Retina (tissue), 1 donor: Measurements from ENCODE around the gene LRRC63.

Experiments used
- DNase-seq: peaks from one replicate; pipeline ENCODE4 v3.0.0-alpha.2; 2016

The LRRC63 gene

DNA sequence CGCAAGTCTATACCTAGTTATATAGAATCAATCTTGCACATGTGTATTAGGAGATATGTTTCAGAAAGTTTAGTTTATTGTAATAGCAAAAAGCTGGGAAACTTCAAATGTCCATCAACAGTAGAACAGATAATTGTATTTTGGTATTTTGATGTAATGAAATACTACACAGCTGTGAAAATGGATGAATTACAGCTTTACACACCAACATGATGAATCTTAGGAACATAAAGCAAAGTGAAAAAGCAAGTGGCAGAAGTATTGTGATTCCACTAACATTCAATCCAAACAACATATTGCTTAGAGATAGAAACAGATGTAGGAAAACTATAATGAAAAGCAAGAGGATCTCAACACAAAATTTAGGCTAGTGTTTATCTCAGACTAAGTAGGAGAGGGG is 102.9 kb downstream of the LRRC63 start:
- DNase-seq = no peak

DNA sequence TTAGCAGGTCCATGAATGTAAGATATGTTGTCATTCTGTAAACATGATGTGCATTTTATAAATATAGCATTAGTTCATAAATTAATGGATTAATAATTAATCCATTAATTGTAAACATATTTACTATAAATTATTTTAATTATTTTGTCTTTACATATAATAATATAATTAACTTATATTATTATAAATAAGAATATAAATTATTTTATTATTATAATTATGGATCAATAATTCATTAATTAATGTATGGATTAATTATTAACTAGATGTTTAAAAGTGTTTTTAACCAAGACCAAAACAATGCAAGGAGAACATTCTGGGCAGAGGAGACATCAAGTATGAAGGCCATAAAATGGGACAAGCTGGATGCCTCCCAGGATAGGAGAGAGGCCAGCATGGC is 103.3 kb downstream of the LRRC63 start:
- DNase-seq = no peak

DNA sequence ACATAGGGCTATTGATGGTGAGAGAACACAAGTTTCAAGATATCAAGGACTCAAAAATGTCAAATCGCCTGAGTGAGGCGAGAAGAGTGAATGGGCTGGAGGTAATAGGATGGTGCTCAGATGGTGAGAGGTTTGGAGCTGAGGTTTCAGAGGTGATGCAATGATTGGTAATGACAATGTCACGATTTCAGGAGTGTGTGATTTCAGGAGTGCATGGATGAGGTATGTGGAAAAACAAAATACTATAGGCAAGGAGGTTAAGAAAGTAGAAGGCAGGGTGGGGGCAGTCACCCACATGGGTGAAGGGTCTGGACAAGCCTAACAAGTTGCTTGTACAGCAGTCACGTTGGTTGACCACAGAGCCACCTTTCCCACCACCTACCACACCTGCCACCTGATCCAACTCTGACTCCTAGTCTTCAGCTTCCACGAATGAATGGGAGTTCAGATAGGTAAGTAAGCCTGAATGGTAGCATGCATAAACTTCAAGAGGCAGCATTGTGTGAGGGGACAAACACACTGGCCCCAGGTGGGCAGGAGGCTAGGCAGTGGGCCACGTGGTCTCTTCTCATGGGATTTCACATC is 103.9 kb downstream of the LRRC63 start:
- no peak for DNase-seq

DNA sequence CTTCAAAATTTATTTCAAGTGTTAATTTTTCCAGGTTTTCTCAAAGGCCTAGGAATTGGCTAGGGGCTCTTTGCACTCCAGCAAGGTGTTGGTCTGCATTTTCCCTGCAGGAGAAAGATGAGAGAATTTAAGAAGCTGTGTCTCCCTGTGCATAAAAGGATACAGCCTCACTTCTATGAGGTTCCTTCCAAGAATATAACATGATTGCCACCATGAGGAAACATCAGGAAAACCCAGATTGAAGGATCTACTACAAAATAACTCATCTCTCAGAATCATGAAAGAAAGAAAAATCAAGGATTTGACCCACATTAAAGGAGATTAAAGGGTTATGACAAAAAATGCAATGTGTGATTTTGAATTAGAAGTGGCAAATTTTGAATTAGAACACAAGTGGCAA is 105.4 kb downstream of the LRRC63 start:
- no peak for DNase-seq

GRCh38 chr13:46318986-46319385 is 107.3 kb downstream of the LRRC63 start:
- DNase-seq = no peak

DNA sequence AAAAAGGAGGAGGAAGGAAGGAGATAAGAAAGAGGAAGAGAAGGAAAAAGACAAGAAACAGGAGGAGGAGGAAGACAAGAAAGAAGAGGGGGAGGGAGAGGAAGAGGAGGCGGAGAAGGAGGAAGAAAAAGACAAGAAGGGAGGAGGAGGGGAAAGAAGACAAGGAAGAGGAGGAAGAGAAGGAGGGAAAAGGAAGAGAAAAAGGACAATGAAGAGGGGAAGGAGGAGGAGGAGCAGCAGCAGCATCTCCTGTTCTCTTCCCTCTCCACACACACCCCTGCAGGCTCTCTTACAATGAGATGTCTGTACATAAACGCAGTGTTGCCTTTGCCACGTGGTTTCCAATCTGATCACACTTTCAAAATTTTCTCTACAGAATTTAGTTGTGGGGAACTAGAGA is 108.7 kb downstream of the LRRC63 start:
- no peak for DNase-seq

- DNase-seq = no peak
Observed at GRCh38 chr13:46320821-46321220, 109.1 kb downstream of the LRRC63 start.

DNA sequence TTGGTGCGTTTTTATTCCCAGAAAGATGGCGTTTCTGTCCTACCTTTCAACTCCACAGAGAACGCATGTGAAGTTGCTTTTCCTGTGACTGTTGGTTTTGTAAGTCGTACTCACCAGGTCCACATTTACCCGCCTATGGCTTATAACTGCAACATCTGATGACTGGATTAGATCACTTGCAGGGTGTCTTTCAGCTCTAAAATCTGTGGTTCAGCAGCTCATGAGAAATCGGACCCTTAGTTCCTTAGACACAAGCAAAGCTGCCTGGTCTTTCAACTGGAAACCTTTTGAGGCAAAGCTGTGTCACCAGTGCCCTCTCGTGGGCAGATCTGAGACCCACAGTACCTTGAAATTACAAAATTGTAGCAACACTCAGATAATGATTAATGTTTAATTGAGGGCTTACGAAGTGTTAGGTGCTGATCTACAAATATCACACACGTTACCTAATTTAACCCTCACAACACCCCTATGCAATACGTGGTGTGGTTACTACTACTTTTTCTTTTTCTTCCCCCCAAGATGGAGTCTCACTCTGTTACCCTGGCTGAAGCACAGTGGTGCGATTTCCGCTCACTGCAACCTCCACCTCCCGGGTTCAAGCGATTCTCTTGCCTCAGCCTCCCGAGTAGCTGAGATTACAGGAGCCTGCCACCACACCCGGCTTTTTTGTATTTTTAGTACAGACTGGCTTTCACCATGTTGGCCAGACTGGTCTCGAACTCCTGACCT is 109.9 kb downstream of the LRRC63 start:
- peak; percentile 57 for DNase-seq

DNA sequence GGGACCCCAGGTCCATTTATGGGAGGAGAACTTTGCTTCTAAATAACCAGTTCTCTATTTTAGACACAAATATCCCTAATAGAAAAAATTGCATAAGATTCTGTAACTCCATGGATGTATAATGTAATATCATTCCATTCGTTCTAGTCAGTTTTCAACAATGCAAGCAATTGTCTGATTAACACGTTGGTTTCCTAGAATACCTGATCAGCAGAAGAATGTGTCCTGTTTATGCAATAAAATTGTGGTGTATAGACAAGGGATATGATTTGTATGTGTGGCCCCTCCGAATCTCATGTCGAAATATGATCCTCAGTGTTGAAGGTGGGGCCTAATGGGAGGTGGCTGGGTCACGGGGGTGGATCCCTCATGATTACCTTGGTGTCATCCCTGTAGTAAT is 113.2 kb downstream of the LRRC63 start:
- no peak for DNase-seq
